Kidney glomerular epithelial cell (primary cell): Measurements from ENCODE around the gene TMEM176B.

Source experiments
- DNase-seq: peaks from one replicate; lab custom pipeline; 2025; lab: John Stamatoyannopoulos, UW

TMEM176B gene

GRCh38 chr7:150799741-150800580 lies at the start of gene TMEM176B:
TMEM176B (minus strand) TSS chr7:150800364; CDS start chr7:150796569, 3,795 bp downstream.
- DNase-seq, result no peak

GRCh38 chr7:150849204-150849775 lies 49.1 kb upstream of the TMEM176B start:
- DNase-seq, result no peak

- DNase-seq, result no peak
Measured at GRCh38 chr7:150848561-150849115, 48.5 kb upstream of the TMEM176B start.

- DNase-seq, result no peak
Measured at GRCh38 chr7:150848111-150848510, 47.9 kb upstream of the TMEM176B start.

GRCh38 chr7:150847536-150847935 lies 47.4 kb upstream of the TMEM176B start:
- no peak for DNase-seq

GRCh38 chr7:150846291-150847115 lies 46.3 kb upstream of the TMEM176B start:
- no peak for DNase-seq

GRCh38 chr7:150845421-150845861 lies 45.3 kb upstream of the TMEM176B start:
- DNase-seq, result no peak

- no peak for DNase-seq
Measured at GRCh38 chr7:150842716-150843115, 42.6 kb upstream of the TMEM176B start.

GRCh38 chr7:150842018-150842417 lies 41.9 kb upstream of the TMEM176B start:
- no peak for DNase-seq

GRCh38 chr7:150838965-150839650 lies 38.9 kb upstream of the TMEM176B start:
- DNase-seq, result no peak

GRCh38 chr7:150835702-150836280 lies 35.6 kb upstream of the TMEM176B start:
- no peak for DNase-seq

- no peak for DNase-seq
Measured at GRCh38 chr7:150835019-150835418, 34.9 kb upstream of the TMEM176B start.

GRCh38 chr7:150831851-150832250 lies 31.7 kb upstream of the TMEM176B start:
- no peak for DNase-seq

- DNase-seq, result no peak
Measured at GRCh38 chr7:150830937-150831336, 30.8 kb upstream of the TMEM176B start.

- DNase-seq, result no peak
Measured at GRCh38 chr7:150829426-150829825, 29.3 kb upstream of the TMEM176B start.

- no peak for DNase-seq
Measured at GRCh38 chr7:150828384-150828783, 28.2 kb upstream of the TMEM176B start.

GRCh38 chr7:150826061-150826849 lies 26.1 kb upstream of the TMEM176B start:
- DNase-seq, result no peak

- no peak for DNase-seq
Measured at GRCh38 chr7:150824379-150825177, 24.4 kb upstream of the TMEM176B start.

GRCh38 chr7:150823484-150824126 lies 23.4 kb upstream of the TMEM176B start:
- no peak for DNase-seq
